ENCODE data around the gene CSNK2B. TPM values are rescaled to one million over a fixed set of nuclear protein-coding genes. Genes with fewer than 3 reads are reported as not detected.

Gene CSNK2B
- total and polyA plus RNA-seq, 10 of the 15 experiments (the other 5 are each of a cell fraction or from before 2014, with no cell fraction given) = 56.3 to 405 (median 286) TPM

DNA sequence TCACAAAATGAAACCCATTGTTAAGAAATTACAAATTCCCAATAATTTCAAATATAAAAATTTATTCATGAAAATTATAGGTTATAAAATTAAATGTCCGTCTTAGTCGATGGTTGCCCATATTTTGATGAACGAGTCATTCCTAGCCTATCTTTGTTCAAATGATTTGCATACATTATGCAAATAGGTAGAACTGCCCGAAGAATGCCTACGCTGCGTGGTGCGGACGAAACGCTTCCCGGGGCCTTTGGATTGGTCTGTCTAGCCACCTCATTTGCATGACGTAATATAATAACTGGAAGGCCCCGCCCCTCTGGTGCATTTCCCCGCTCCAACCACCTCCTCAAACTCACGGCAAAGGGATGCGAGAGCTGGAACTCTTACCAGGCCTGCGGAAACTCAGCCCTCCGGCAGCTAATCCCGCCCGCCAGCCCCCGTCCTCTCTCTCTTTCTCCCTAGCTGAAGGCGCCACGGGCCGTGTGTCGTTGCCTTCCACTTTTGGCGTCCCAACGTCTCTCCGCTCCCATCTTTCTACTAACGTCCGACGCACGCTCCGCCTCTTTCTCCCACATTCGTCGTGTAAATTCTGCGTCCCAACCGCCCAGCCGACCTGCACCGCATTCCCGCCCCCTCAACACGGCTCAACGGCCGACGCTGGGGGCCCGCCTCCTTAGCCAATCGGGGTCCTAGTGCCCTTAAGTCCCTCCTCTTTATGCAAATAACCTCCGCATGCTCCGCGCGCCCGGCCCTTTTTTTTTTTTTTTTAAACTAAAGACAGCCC lies 45.9 kb upstream of the CSNK2B start (continued):
- TF ChIP-seq, protein P1, sequence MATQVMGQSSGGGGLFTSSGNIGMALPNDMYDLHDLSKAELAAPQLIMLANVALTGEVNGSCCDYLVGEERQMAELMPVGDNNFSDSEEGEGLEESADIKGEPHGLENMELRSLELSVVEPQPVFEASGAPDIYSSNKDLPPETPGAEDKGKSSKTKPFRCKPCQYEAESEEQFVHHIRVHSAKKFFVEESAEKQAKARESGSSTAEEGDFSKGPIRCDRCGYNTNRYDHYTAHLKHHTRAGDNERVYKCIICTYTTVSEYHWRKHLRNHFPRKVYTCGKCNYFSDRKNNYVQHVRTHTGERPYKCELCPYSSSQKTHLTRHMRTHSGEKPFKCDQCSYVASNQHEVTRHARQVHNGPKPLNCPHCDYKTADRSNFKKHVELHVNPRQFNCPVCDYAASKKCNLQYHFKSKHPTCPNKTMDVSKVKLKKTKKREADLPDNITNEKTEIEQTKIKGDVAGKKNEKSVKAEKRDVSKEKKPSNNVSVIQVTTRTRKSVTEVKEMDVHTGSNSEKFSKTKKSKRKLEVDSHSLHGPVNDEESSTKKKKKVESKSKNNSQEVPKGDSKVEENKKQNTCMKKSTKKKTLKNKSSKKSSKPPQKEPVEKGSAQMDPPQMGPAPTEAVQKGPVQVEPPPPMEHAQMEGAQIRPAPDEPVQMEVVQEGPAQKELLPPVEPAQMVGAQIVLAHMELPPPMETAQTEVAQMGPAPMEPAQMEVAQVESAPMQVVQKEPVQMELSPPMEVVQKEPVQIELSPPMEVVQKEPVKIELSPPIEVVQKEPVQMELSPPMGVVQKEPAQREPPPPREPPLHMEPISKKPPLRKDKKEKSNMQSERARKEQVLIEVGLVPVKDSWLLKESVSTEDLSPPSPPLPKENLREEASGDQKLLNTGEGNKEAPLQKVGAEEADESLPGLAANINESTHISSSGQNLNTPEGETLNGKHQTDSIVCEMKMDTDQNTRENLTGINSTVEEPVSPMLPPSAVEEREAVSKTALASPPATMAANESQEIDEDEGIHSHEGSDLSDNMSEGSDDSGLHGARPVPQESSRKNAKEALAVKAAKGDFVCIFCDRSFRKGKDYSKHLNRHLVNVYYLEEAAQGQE (IDR thresholded peaks at IDR 0.05; ENCODE audit: low read depth, low read length) = 0 out of 2 replicates have a peak, but pooled peaks have one; percentile 10
- TF ChIP-seq NFIC (IDR thresholded peaks at IDR 0.05; ENCODE audit: low read depth, low read length) = no peak
- peak; percentile 54; the same call in 1 of the 2 replicates for TF ChIP-seq TBL1XR1 (IDR thresholded peaks at IDR 0.05; ENCODE audit: low read depth, low read length)
- peak; percentile 83 to 90 for TF ChIP-seq IKZF2 (IDR thresholded peaks at IDR 0.05)
- TF ChIP-seq, protein P2, sequence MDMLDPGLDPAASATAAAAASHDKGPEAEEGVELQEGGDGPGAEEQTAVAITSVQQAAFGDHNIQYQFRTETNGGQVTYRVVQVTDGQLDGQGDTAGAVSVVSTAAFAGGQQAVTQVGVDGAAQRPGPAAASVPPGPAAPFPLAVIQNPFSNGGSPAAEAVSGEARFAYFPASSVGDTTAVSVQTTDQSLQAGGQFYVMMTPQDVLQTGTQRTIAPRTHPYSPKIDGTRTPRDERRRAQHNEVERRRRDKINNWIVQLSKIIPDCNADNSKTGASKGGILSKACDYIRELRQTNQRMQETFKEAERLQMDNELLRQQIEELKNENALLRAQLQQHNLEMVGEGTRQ (IDR thresholded peaks at IDR 0.05; ENCODE audit: borderline replicate concordance, low read depth, low read length) = no peak; the same call in 1 of the 2 replicates
- peak; percentile 25; the same call in 1 of the 2 replicates for TF ChIP-seq NRF1 (conservative IDR thresholded peaks at IDR 0.05; ENCODE audit: low read depth, low read length)
- TF ChIP-seq BCL3 (IDR thresholded peaks at IDR 0.05; ENCODE audit: borderline replicate concordance, insufficient read depth, low read depth, low read length, poor library complexity, severe bottlenecking) = no peak
- TF ChIP-seq, protein P3, sequence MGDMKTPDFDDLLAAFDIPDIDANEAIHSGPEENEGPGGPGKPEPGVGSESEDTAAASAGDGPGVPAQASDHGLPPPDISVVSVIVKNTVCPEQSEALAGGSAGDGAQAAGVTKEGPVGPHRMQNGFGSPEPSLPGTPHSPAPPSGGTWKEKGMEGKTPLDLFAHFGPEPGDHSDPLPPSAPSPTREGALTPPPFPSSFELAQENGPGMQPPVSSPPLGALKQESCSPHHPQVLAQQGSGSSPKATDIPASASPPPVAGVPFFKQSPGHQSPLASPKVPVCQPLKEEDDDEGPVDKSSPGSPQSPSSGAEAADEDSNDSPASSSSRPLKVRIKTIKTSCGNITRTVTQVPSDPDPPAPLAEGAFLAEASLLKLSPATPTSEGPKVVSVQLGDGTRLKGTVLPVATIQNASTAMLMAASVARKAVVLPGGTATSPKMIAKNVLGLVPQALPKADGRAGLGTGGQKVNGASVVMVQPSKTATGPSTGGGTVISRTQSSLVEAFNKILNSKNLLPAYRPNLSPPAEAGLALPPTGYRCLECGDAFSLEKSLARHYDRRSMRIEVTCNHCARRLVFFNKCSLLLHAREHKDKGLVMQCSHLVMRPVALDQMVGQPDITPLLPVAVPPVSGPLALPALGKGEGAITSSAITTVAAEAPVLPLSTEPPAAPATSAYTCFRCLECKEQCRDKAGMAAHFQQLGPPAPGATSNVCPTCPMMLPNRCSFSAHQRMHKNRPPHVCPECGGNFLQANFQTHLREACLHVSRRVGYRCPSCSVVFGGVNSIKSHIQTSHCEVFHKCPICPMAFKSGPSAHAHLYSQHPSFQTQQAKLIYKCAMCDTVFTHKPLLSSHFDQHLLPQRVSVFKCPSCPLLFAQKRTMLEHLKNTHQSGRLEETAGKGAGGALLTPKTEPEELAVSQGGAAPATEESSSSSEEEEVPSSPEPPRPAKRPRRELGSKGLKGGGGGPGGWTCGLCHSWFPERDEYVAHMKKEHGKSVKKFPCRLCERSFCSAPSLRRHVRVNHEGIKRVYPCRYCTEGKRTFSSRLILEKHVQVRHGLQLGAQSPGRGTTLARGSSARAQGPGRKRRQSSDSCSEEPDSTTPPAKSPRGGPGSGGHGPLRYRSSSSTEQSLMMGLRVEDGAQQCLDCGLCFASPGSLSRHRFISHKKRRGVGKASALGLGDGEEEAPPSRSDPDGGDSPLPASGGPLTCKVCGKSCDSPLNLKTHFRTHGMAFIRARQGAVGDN (IDR thresholded peaks at IDR 0.05) = peak; percentile 89
- TF ChIP-seq STAT3 (IDR thresholded peaks at IDR 0.05; ENCODE audit: low read depth, low read length) = no peak
- no peak for TF ChIP-seq RCOR1 (conservative IDR thresholded peaks at IDR 0.05; ENCODE audit: low read depth, low read length)
- 0 out of 2 replicates have a peak, but pooled peaks have one; percentile 14 for TF ChIP-seq ELK1 (IDR thresholded peaks at IDR 0.05; ENCODE audit: low read depth, low read length)
- no peak for TF ChIP-seq NR2C1 (IDR thresholded peaks at IDR 0.05)
- TF ChIP-seq EGR1 (IDR thresholded peaks at IDR 0.05; ENCODE audit: borderline replicate concordance in 1 of 2, low read depth in 2 of 2, low read length in 2 of 2) = peak; percentile 33 to 90
- TF ChIP-seq ZNF622 (IDR thresholded peaks at IDR 0.05) = no peak
- no peak for TF ChIP-seq IRF4 (IDR thresholded peaks at IDR 0.05; ENCODE audit: low read depth, low read length)
